ENCODE data around the gene DRD3. TPM values are rescaled to one million over a fixed set of nuclear protein-coding genes. Genes with fewer than 3 reads are reported as not detected.

Gene DRD3
- polyA plus RNA-seq, 3 donors from 2014 or later = 0.20 TPM; not detected in 2

- no peak for DNase-seq
- H3K4me1 Mint-ChIP-seq = no peaks in the 10 kb centered on the region
- H3K4me3 Mint-ChIP-seq = no peak overlapping the region
- no peaks in the 10 kb centered on the region for H3K9me3 Mint-ChIP-seq
- H3K27ac Mint-ChIP-seq = no peak overlapping the region
- H3K36me3 Mint-ChIP-seq = no peaks in the 10 kb centered on the region
- peaks cover 5 to 14% (median 7%) of the 10 kb centered on the region in 3 donors for H3K27me3 Mint-ChIP-seq (ENCODE audit: low read depth in 3 of 3)
These were observed 51.3 kb downstream of the DRD3 start for GRCh38 chr3:114127517-114127916.

- H3K4me3 Mint-ChIP-seq = no peak overlapping the region
- no peak for DNase-seq
- H3K27me3 Mint-ChIP-seq (ENCODE audit: low read depth in 3 of 3) = peaks cover 3 to 9% (median 7%) of the 10 kb centered on the region in 3 donors
- no peaks in the 10 kb centered on the region for H3K36me3 Mint-ChIP-seq
- no peaks in the 10 kb centered on the region for H3K4me1 Mint-ChIP-seq
- H3K27ac Mint-ChIP-seq = no peak overlapping the region
- H3K9me3 Mint-ChIP-seq = no peaks in the 10 kb centered on the region
These were observed 52.4 kb downstream of the DRD3 start for GRCh38 chr3:114126461-114126860.

- no peaks in the 10 kb centered on the region for H3K36me3 Mint-ChIP-seq
- DNase-seq = no peak
- H3K27me3 Mint-ChIP-seq (ENCODE audit: low read depth in 3 of 3) = peaks cover 3 to 7% (median 7%) of the 10 kb centered on the region in 3 donors
- H3K4me1 Mint-ChIP-seq = no peaks in the 10 kb centered on the region
- no peak overlapping the region for H3K27ac Mint-ChIP-seq
- no peaks in the 10 kb centered on the region for H3K9me3 Mint-ChIP-seq
- H3K4me3 Mint-ChIP-seq = no peak overlapping the region
These were observed 56.7 kb downstream of the DRD3 start for GRCh38 chr3:114122027-114122709.

- no peak overlapping the region for H3K27ac Mint-ChIP-seq
- no peaks in the 10 kb centered on the region for H3K4me1 Mint-ChIP-seq
- DNase-seq = no peak
- peaks cover 3 to 7% (median 5%) of the 10 kb centered on the region in 3 donors for H3K27me3 Mint-ChIP-seq (ENCODE audit: low read depth in 3 of 3)
- no peaks in the 10 kb centered on the region for H3K9me3 Mint-ChIP-seq
- no peaks in the 10 kb centered on the region for H3K36me3 Mint-ChIP-seq
- H3K4me3 Mint-ChIP-seq = no peak overlapping the region
These were observed 58.6 kb downstream of the DRD3 start for GRCh38 chr3:114120211-114120610.

GRCh38 chr3:114119776-114120175 lies 59.1 kb downstream of the DRD3 start:
- H3K9me3 Mint-ChIP-seq = no peaks in the 10 kb centered on the region
- no peak overlapping the region for H3K4me3 Mint-ChIP-seq
- H3K4me1 Mint-ChIP-seq = no peaks in the 10 kb centered on the region
- H3K36me3 Mint-ChIP-seq = no peaks in the 10 kb centered on the region
- H3K27me3 Mint-ChIP-seq (ENCODE audit: low read depth in 3 of 3) = peaks cover 3 to 6% (median 5%) of the 10 kb centered on the region in 3 donors
- H3K27ac Mint-ChIP-seq = no peak overlapping the region
- DNase-seq = no peak

- Mint-ChIP-seq H3K36me3 (no peaks in the 10 kb centered on the region), H3K9me3 (no peaks in the 10 kb centered on the region), H3K4me1 (no peaks in the 10 kb centered on the region), H3K4me3 (no peak overlapping the region), H3K27ac (no peak overlapping the region), H3K27me3 (ENCODE audit: low read depth in 3 of 3) (peaks cover 0 to 3% (median 0%) of the 10 kb centered on the region in 3 donors)
- no peak for DNase-seq
These were observed 63.7 kb downstream of the DRD3 start for GRCh38 chr3:114115143-114115542.

GRCh38 chr3:114114719-114115118 lies 64.1 kb downstream of the DRD3 start:
- Mint-ChIP-seq H3K9me3 (no peaks in the 10 kb centered on the region), H3K27me3 (ENCODE audit: low read depth in 3 of 3) (peaks cover 0 to 3% (median 0%) of the 10 kb centered on the region in 3 donors), H3K4me1 (no peaks in the 10 kb centered on the region), H3K27ac (no peak overlapping the region), H3K36me3 (no peaks in the 10 kb centered on the region), H3K4me3 (no peak overlapping the region)
- DNase-seq = no peak

GRCh38 chr3:114112696-114113095 lies 66.2 kb downstream of the DRD3 start:
- Mint-ChIP-seq H3K9me3 (no peaks in the 10 kb centered on the region), H3K4me3 (no peak overlapping the region), H3K27ac (no peak overlapping the region), H3K4me1 (no peaks in the 10 kb centered on the region), H3K36me3 (no peaks in the 10 kb centered on the region), H3K27me3 (ENCODE audit: low read depth in 3 of 3) (peaks cover 0 to 3% (median 0%) of the 10 kb centered on the region in 3 donors)
- no peak for DNase-seq

GRCh38 chr3:114111060-114111770 lies 67.6 kb downstream of the DRD3 start:
- no peaks in the 10 kb centered on the region for H3K4me1 Mint-ChIP-seq
- H3K27ac Mint-ChIP-seq = no peak overlapping the region
- H3K9me3 Mint-ChIP-seq = no peaks in the 10 kb centered on the region
- no peak overlapping the region for H3K4me3 Mint-ChIP-seq
- no peak for DNase-seq
- no peaks in the 10 kb centered on the region for H3K36me3 Mint-ChIP-seq
- peaks cover 0 to 3% (median 0%) of the 10 kb centered on the region in 3 donors for H3K27me3 Mint-ChIP-seq (ENCODE audit: low read depth in 3 of 3)

GRCh38 chr3:114110439-114110838 lies 68.4 kb downstream of the DRD3 start:
- no peak overlapping the region for H3K4me3 Mint-ChIP-seq
- no peak for DNase-seq
- H3K9me3 Mint-ChIP-seq = no peaks in the 10 kb centered on the region
- H3K4me1 Mint-ChIP-seq = no peaks in the 10 kb centered on the region
- no peaks in the 10 kb centered on the region for H3K36me3 Mint-ChIP-seq
- H3K27ac Mint-ChIP-seq = no peak overlapping the region
- H3K27me3 Mint-ChIP-seq (ENCODE audit: low read depth in 3 of 3) = peaks cover 0 to 3% (median 0%) of the 10 kb centered on the region in 3 donors

- H3K27ac Mint-ChIP-seq = no peak overlapping the region
- no peaks in the 10 kb centered on the region for H3K9me3 Mint-ChIP-seq
- peaks cover 0 to 6% (median 3%) of the 10 kb centered on the region in 3 donors for H3K27me3 Mint-ChIP-seq (ENCODE audit: low read depth in 3 of 3)
- no peaks in the 10 kb centered on the region for H3K4me1 Mint-ChIP-seq
- no peak overlapping the region for H3K4me3 Mint-ChIP-seq
- no peak for DNase-seq
- no peaks in the 10 kb centered on the region for H3K36me3 Mint-ChIP-seq
These were observed 70.7 kb downstream of the DRD3 start for GRCh38 chr3:114108137-114108536.

- Mint-ChIP-seq H3K36me3 (no peaks in the 10 kb centered on the region), H3K27me3 (ENCODE audit: low read depth in 3 of 3) (peaks cover 0 to 9% (median 0%) of the 10 kb centered on the region in 3 donors), H3K9me3 (no peaks in the 10 kb centered on the region), H3K27ac (no peak overlapping the region), H3K4me3 (no peak overlapping the region), H3K4me1 (no peaks in the 10 kb centered on the region)
- DNase-seq = no peak
These were observed 74.4 kb downstream of the DRD3 start for GRCh38 chr3:114104414-114104813.

- no peak for DNase-seq
- Mint-ChIP-seq H3K27ac (no peak overlapping the region), H3K4me3 (no peak overlapping the region), H3K4me1 (no peaks in the 10 kb centered on the region), H3K36me3 (no peaks in the 10 kb centered on the region), H3K9me3 (no peaks in the 10 kb centered on the region), H3K27me3 (ENCODE audit: low read depth in 3 of 3) (peaks cover 0 to 9% (median 0%) of the 10 kb centered on the region in 3 donors)
These were observed 75.0 kb downstream of the DRD3 start for GRCh38 chr3:114103858-114104257.

- Mint-ChIP-seq H3K4me3 (no peak overlapping the region), H3K36me3 (no peaks in the 10 kb centered on the region), H3K27me3 (ENCODE audit: low read depth in 3 of 3) (peaks cover 0 to 9% (median 0%) of the 10 kb centered on the region in 3 donors), H3K4me1 (no peaks in the 10 kb centered on the region), H3K27ac (no peak overlapping the region), H3K9me3 (no peaks in the 10 kb centered on the region)
- DNase-seq = no peak
These were observed 75.7 kb downstream of the DRD3 start for GRCh38 chr3:114103181-114103580.
